GM19043 (cell line): ENCODE measurements around the gene HMCN1.
A peak's percentile ranks its signal among the peaks of the same experiment; 100 is the strongest.

ENCODE experiments used
- ATAC-seq: cut with Tn5 transposase; IDR thresholded peaks from one replicate; pipeline ENCODE4 v1.9.1; 2021; ENCODE audit warnings: low read depth; ENCODE audit not compliant: unreplicated experiment

The HMCN1 gene

DNA sequence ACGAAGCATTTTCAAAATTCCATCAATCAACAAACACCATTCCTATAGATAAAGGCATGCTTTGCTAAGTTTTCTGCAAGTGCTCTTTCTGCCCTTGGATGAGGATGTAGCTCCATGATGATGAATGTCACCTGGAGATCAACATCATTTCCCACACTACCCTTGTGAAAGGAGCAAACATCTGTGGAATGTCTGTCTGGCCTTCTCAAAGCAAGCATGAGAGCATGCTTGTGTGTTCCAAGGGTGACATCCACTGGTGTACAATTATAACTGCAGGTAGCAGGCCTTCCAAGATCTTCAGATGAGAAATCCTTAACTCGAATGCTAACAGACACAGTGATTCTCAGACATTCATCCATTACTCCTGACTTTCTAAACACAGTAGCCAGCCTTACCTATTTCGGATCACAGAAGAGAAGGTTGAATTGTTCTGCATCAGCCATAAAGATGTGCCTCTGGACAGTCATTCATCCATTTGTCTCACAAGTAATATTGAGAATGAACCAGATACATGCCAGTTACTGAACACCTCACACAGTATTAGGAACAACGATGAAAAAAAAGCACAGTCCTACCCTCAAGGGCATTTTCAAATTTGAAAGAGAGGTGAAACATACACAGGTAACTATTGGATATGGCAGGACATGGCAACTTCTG, 478.5 kb downstream of the HMCN1 start:
- peak; percentile 94 for ATAC-seq

- no peak for ATAC-seq
Observed at GRCh38 chr1:186213225-186213607, 479.0 kb downstream of the HMCN1 start.

DNA sequence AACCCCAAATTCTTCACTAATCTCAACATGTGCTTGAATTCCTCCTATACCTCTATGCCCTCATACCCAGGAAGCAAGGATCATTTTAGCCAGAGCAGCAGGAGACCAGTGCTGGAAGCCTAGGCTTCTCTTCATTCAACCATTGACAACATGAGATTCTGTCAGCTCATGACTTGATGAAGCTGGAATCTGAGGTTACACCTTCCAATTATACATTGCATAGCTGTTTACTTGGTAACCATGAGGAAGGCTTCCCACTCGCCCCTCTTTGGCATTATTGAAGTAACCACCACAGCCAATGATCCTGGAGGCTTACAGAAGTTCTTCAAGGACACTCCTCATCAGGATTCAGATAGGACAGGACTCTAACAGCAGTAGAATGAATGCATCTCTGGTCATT, 480.6 kb downstream of the HMCN1 start:
- no peak for ATAC-seq

- no peak for ATAC-seq
Observed at GRCh38 chr1:186215636-186216035, 481.4 kb downstream of the HMCN1 start.

DNA sequence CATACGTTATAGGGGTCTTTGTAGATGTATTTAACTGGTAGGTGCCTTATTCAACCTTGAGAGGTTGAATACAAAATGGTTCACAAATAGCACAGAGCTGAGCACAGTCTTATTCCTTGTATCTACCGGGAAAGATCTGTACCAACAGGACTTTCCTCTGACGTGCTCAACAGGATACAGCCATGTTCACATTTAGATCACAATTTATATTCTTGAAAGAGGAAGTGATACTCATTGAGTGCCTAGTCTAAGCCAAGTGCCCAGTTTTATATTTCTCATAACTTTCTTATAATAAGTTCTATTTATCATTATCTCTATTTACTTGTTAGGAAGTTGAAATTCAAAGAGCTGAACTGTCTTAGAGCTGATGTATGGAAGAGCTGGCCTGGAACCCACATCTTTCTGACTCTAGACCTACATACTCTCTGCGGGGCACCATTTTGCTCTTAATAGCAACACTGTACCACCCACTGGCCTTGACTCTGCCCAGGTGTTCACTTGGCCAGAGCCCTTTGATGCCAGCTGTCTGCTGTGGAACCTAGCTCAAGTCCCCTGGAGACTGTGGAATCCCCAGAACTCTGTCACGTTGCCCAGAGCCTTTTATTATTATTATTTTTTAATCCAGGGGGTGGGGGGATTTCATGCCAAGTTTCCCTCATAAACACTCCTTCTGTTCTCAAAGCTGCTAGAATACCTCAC, 484.6 kb downstream of the HMCN1 start:
- ATAC-seq, result no peak

DNA sequence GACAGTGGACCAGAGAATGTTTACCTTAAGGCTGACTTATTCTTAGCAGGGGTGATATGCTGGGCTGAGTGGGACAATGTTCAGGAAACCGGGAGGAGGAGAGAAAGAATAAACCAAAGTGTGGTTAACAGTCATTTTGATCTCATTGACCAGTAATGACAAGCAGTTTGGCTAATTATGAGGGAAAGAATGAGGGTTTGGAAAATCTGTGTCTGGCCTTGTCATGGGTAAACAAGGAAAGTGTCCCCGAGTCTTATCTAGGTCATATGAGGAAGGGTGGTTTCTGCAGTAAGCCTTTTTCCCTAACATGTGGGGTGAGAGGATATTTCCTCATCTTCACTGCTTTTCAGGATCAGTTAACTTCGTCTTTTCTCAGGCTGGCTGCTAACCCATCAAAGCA, 485.9 kb downstream of the HMCN1 start:
- ATAC-seq, result no peak

DNA sequence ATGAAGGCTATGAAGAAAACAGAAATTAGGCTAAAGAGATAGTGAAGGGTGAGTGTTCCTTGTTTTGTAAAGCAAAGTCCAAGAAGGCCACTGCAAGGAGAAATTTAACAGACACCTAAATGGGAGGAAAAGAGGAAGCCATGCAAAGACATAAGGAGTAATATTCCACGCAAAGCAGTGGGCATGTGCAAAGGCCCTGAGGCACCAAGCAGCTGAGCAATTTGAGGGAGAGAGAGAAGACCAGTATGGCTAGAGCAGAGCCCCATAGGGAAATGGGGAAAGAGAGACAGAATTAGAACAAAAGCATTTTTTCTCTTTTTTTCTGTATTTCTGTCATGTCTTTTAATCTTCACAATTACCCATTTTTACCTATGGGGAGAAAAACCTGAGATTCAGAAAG, 486.7 kb downstream of the HMCN1 start:
- no peak for ATAC-seq

- no peak for ATAC-seq
Observed at GRCh38 chr1:186225096-186225495, 490.9 kb downstream of the HMCN1 start.

DNA sequence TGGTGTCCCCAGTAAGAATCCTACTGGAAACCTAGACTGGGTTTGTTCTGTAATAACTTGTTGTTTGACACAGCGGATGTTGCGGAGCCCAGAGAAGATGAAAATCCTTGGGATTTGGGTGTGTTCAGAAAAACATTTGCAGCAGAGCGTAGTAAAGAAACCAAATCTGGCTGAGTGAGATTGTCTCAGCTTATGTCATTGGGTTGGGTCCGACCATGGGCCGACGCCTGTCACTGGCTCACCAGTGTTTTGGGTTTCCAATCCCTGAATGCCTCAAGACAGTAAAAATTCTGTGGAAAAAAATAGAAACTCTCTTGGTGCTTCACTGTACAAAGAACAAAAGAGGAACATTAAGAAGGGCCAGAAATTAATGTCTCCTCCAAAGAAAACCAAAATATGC, 494.6 kb downstream of the HMCN1 start:
- ATAC-seq, result no peak

DNA sequence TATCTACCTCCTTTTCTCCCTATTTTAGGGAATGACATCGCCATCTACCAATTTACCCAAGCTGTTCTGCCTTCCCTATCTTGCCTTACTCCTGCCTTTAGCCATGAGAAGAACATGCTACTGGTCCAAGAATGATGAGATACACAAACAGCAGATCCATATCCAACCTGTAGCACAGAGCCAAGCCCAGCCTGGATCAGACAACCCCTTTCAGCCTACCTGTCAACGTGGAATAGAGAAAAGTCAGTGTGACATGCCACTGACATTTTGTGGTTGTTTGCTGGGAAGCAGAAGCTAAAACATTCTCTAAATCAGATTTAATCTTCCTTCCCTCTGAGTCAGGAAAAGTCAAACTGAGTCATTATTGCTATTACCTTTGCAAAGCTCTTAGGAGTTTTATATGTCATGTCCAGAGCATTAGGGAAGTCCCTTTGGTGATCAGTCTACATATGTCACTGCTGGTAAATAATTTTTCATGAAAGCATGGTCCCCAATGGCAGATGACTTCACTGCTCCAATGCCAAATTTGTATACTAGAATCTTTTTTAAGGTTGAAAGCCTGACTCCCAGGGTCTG, 497.8 kb downstream of the HMCN1 start:
- no peak for ATAC-seq

GRCh38 chr1:186234976-186235686, 500.9 kb downstream of the HMCN1 start:
- no peak for ATAC-seq

DNA sequence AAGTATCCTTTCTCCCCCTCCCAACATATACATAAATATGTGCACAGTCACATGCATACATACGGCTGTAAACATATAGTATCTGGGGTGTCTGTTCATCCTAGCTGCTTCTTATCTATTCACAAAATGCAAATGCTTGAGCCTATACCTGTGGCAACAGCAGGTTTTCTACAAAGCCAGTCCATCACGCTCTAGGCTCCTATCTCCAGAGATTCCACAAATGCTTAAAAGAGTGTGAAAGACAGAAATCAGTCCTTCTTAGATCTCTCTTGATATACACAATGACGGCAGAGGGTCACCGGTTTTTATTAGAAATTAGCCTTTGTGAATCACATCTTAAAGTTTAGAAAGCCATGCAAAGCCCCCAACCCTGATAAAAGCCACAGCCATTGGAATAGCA, 501.5 kb downstream of the HMCN1 start:
- no peak for ATAC-seq

DNA sequence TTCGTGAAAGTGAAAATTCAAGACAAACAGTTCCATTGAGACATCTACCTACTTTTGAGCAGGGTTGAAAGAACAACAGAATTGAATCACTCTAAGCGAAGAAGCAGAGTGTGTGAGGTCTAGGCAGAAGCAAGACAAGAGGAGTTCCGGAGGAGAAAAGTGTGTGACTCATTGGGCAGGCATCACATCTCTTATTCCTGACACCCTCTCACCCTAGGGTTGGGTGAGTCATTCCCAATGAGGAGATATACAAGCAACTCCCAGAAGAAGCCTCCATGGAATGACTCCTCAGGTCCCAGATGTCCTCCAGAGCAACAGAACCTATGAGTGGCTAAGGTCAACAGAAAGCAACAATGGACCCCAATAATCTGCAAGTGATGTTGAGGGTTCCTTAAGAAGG, 502.7 kb downstream of the HMCN1 start:
- ATAC-seq, result no peak

- no peak for ATAC-seq
Observed at GRCh38 chr1:186239171-186239570, 505.0 kb downstream of the HMCN1 start.

DNA sequence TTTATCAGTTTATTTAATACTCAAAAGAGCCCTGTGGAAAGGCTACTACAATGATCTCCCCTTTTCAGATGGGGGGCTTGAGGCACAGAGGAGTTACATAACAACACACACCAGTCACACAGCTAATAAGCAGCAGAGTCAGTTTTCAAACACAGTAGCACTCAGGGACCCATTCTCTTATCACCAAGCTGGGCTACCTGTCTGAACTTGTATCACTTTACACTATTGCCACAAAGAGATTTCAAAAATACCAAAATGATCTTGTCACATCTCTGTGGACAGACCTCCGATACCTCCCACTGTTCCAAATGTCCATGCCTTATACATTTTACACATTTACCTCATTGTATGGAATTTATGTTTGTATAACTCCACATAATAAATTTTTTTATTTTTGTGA, 506.2 kb downstream of the HMCN1 start:
- ATAC-seq, result no peak
